Osteoblast (primary cell): ENCODE data around the gene C1orf167. TPM values are rescaled to one million over a fixed set of nuclear protein-coding genes. Genes with fewer than 3 reads are reported as not detected.

ENCODE experiments used
- DNase-seq: peaks from one replicate; pipeline ENCODE4 v3.0.0; 2011; ENCODE audit warnings: low spot score, mixed read lengths; ENCODE audit not compliant: insufficient read length; ENCODE audit errors: missing footprints
- H2AFZ ChIP-seq: 2 replicates; pipeline ENCODE4 v1.6.0; 2011; ENCODE audit warnings: mild to moderate bottlenecking, low read length
- H3K27ac ChIP-seq: 2 replicates; pipeline ENCODE4 v1.5.1; 2011; ENCODE audit warnings: mild to moderate bottlenecking, low read depth, low read length, moderate library complexity
- H3K27me3 ChIP-seq: 2 replicates; pipeline ENCODE4 v1.6.0; 2012; ENCODE audit warnings: mild to moderate bottlenecking, control low read depth, inconsistent platforms, low read length, moderate library complexity; ENCODE audit not compliant: insufficient read depth
- H3K36me3 ChIP-seq: 2 replicates; pipeline ENCODE4 v1.5.1; 2011; ENCODE audit warnings: mild to moderate bottlenecking, low read length, control low read depth, moderate library complexity; ENCODE audit not compliant: insufficient read depth
- H3K4me1 ChIP-seq: 2 replicates; pipeline ENCODE4 v1.5.1; 2011; ENCODE audit warnings: mild to moderate bottlenecking, low read length, control low read depth, moderate library complexity; ENCODE audit not compliant: insufficient read depth
- H3K4me2 ChIP-seq: 2 replicates; pipeline ENCODE4 v1.6.0; 2011; ENCODE audit warnings: mild to moderate bottlenecking, low read length; ENCODE audit not compliant: insufficient read depth
- H3K4me3 ChIP-seq: fragments of 200-600 bp; sonication (generic); 3 replicates; pipeline ENCODE4 v1.5.1; 2012; ENCODE audit warnings: mild to moderate bottlenecking, low read length, inconsistent platforms; ENCODE audit not compliant: insufficient read depth
- H3K79me2 ChIP-seq: 2 replicates; pipeline ENCODE4 v1.6.0; 2012; ENCODE audit warnings: mild to moderate bottlenecking, low read length, control low read depth, inconsistent platforms; ENCODE audit not compliant: insufficient read depth
- H3K9me3 ChIP-seq: 2 replicates; pipeline ENCODE4 v1.5.1; 2011; ENCODE audit warnings: low read depth, low read length, control low read depth
- H4K20me1 ChIP-seq: 2 replicates; pipeline ENCODE4 v1.6.0; 2012; ENCODE audit warnings: mild to moderate bottlenecking, low read length, control low read depth; ENCODE audit not compliant: insufficient read depth
- CTCF ChIP-seq: IDR thresholded peaks from 2 replicates; pipeline ENCODE4 v1.5.1; 2011; ENCODE audit warnings: mild to moderate bottlenecking, low read depth, low read length, moderate library complexity; ENCODE audit errors: extremely low read depth
- total RNA-seq: library from RNA; depleted of rRNA; stranded (reverse); fragments of >200 nt; gene quantifications from 2 replicates; pipeline ENCODE4 v1.2.3, GENCODE V29; 2012

C1orf167 gene
- total RNA-seq, 1 donor: not detected

DNA sequence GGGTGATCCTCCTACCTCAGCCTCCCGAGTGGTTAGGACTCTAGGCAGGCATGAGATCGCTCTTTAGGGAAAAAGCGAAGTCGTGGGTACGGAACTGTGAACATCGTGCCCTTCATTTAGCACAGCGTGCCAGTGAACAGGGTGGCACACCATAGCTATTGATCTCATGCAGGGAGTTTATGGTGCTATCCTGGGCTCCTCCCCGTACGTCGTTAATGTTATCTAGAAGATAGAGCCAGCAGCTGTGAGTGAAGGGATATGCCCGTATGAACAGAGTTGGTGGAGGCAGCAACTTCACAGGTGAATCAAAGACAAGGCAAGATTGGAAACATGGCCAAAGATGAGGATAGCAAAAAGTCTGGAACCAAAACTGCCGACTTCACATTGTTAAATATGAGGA lies 55.2 kb downstream of the C1orf167 start:
- Histone ChIP-seq H3K4me2 (no peak overlapping the region), H3K9me3 (no peaks in the 10 kb centered on the region), H3K79me2 (peaks cover 29% of the 10 kb centered on the region), H3K36me3 (peaks cover 60% of the 10 kb centered on the region), H3K4me1 (peaks cover 9% of the 10 kb centered on the region), H3K27me3 (no peaks in the 10 kb centered on the region), H3K27ac (no peak overlapping the region), H3K4me3 (no peak overlapping the region), H4K20me1 (peaks cover 11% of the 10 kb centered on the region), H2AFZ (no peak overlapping the region)
- TF ChIP-seq CTCF: no peak
- DNase-seq: no peak

DNA sequence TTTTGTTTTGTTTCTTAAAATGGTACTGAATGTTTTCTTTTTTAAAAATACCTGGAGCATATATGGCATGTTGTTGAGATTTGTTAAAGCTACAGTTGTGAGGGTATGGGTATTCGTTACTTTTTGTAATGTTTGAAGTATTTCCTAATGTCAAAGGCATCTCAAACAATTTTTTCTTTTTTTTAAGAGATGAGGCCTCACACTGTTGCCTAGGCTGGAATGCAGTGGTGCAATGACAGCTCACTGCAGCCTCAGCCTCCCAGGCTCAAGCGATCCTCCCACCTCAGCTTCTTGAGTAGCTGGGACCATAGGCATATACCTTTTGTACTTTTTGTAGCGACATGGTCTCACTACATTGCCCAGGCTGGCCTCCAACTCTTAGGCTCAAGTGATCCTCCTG lies 60.1 kb downstream of the C1orf167 start:
- no peaks in the 10 kb centered on the region for H4K20me1 ChIP-seq
- H3K27me3 ChIP-seq: no peaks in the 10 kb centered on the region
- no peak for DNase-seq
- peaks cover 9% of the 10 kb centered on the region for H3K4me1 ChIP-seq
- peaks cover 61% of the 10 kb centered on the region for H3K36me3 ChIP-seq
- no peak for TF ChIP-seq CTCF
- H3K4me2 ChIP-seq: no peak overlapping the region
- H3K27ac ChIP-seq: peak overlapping the region; percentile 44
- H3K9me3 ChIP-seq: no peaks in the 10 kb centered on the region
- no peaks in the 10 kb centered on the region for H3K79me2 ChIP-seq
- H3K4me3 ChIP-seq: no peak overlapping the region
- no peak overlapping the region for H2AFZ ChIP-seq

DNA sequence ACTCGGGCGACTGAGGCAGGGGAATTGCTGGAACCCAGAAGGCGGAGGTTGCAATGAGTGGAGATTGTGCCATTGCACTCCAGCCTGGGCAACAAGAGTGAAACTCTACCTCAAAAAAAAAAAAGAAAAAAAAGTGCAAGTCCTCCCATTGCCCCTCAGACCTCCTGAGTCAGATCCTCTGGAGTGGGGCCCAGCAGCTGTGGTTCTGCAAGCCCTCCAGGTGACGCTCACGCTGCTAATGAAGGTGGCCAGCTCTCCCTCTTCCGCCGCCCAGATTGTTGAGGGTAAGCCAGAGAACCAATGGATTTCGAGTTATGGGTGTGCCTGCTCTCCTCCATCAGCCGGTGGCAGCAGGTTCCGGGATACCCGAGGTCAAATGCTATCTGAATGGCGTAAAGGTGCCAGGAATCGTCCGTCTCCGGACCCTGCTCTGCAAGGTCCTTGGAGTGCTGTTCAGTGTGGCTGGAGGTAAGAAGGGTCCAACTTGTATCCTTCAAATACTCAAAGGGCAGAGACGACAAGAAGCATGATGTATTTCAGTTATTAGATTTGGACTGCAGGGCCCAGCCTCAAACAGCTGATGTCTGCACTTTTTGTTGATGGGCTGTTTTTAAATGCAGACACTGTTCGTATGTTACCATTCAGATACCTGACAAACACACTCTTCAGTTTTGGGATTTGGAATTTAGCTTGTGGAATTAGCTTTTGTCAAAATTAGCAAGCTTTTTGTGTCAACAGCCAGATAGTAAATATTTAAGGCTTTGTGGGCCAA lies 61.6 kb downstream of the C1orf167 start:
- Histone ChIP-seq H3K27me3 (no peaks in the 10 kb centered on the region), H3K9me3 (no peaks in the 10 kb centered on the region), H3K4me2 (no peak overlapping the region), H2AFZ (no peak overlapping the region), H3K4me3 (no peak overlapping the region), H3K79me2 (no peaks in the 10 kb centered on the region), H4K20me1 (no peaks in the 10 kb centered on the region), H3K36me3 (peaks cover 60% of the 10 kb centered on the region), H3K27ac (no peak overlapping the region), H3K4me1 (peaks cover 9% of the 10 kb centered on the region)
- no peak for TF ChIP-seq CTCF
- DNase-seq: peak; percentile 15

DNA sequence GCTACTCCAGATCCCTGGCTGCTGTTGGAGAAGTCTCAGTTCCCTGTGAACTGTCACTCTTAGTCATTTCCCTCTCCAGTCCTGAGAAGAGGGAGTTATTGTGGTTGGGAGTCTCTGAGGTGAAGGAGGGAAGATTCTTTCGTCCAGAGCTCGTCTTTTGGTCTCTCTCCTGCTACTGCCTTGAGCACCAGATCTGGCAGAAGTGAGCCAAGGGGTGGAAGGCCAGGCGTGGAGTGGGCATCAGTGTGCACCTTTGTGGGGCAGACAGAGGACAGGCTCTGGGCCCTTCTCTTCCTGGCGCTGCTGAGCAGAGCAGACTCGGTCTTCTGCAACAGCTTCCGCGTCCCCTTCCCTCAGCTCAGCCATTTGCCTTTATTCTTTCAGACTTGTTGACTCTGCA lies 63.1 kb downstream of the C1orf167 start:
- no peaks in the 10 kb centered on the region for H3K27me3 ChIP-seq
- DNase-seq: peak; percentile 41

More for the DNA sequence above, 63.1 kb downstream of the C1orf167 start:
- no peaks in the 10 kb centered on the region for H3K79me2 ChIP-seq
- H4K20me1 ChIP-seq: no peaks in the 10 kb centered on the region
- H3K27ac ChIP-seq: no peak overlapping the region
- H3K9me3 ChIP-seq: no peaks in the 10 kb centered on the region
- peaks cover 58% of the 10 kb centered on the region for H3K36me3 ChIP-seq
- no peak overlapping the region for H2AFZ ChIP-seq
- TF ChIP-seq CTCF: no peak
- H3K4me2 ChIP-seq: no peak overlapping the region
- H3K4me3 ChIP-seq: no peak overlapping the region
- H3K4me1 ChIP-seq: peaks cover 9% of the 10 kb centered on the region
